Sigmoid colon (tissue), 7 donors: Measurements from ENCODE around the gene DCHS2. TPM values are rescaled to one million over a fixed set of nuclear protein-coding genes. Genes with fewer than 3 reads are reported as not detected.
"Not testable (repeated sequence)": the region's sequence is repeated elsewhere in the genome, so short reads cannot be mapped to it uniquely, and the experiment has no call there.

Experiments
- DNase-seq: peaks from one replicate; pipeline ENCODE4 v3.0.0-alpha.2; 2019
- H3K27ac ChIP-seq, 4 donors: fragments of 200-600 bp; sonication (generic); one replicate each; pipeline ENCODE4 v1.5.1; 2016 to 2019; ENCODE audit warnings: mild to moderate bottlenecking in 1 of 4
- H3K27me3 ChIP-seq, 3 donors: fragments of 200-600 bp; sonication (generic); one replicate each; pipeline ENCODE4 v1.5.1; 2019; ENCODE audit warnings: mild to moderate bottlenecking in 1 of 3
- H3K36me3 ChIP-seq, 4 donors: fragments of 200-600 bp; sonication (generic); one replicate each; pipeline ENCODE4 v1.5.1; 2016 to 2019
- H3K4me1 ChIP-seq, 4 donors: fragments of 200-600 bp; sonication (generic); one replicate each; pipeline ENCODE4 v1.5.1; 2017 to 2019
- H3K4me3 ChIP-seq, 4 donors: fragments of 200-600 bp; sonication (generic); one replicate each; pipeline ENCODE4 v1.5.1; 2017 to 2019; ENCODE audit warnings: mild to moderate bottlenecking in 2 of 4, moderate library complexity in 1 of 4
- H3K9me3 ChIP-seq, 4 donors: fragments of 200-600 bp in 3 of 4; sonication (generic) in 3 of 4; one replicate each; pipeline versions ENCODE4 v1.5.1 to v1.6.1; 2013 to 2019
- EP300 ChIP-seq, 4 donors: sonication (generic); formaldehyde crosslinking; IDR thresholded peaks; one replicate each; pipeline ENCODE4 v1.6.1; 2017; ENCODE audit warnings: antibody characterized with exemption in 4 of 4
- POLR2A ChIP-seq, 2 donors: fragments of 450-650 bp; IDR thresholded peaks; one replicate each; pipeline ENCODE4 v1.6.1; 2016; ENCODE audit warnings: antibody characterized with exemption in 2 of 2, mild to moderate bottlenecking in 2 of 2, moderate library complexity in 2 of 2
- POLR2AphosphoS5 ChIP-seq, 4 donors: sonication (generic); formaldehyde crosslinking; IDR thresholded peaks; one replicate each; pipeline ENCODE4 v1.6.1; 2017; ENCODE audit warnings: antibody characterized with exemption in 4 of 4
- WGBS, 2 donors: extraction: QIAGEN DNeasy Blood & Tissue Kit; methylation state at CpG; one replicate each; pipeline ENCODE4 v1.1.7; 2013; 5-methylcytosine and 5-hydroxymethylcytosine counted together
- intact Hi-C: fragments of 100-400 bp; cut with DNase I; formaldehyde crosslinking; loops from one replicate; pipeline ENCODE4 v1.15.1; 2023
- polyA plus RNA-seq, 3 donors: library from polyadenylated mRNA; stranded (reverse); fragments of 200-250 nt; gene quantifications; one replicate each; pipeline ENCODE4 v1.2.3, GENCODE V29; 2013
- total RNA-seq, 4 donors: library from RNA; depleted of rRNA; stranded (reverse); fragments of >200 nt; gene quantifications; one replicate each; pipeline ENCODE4 v1.1.0, GENCODE V29; 2016
- TF ChIP-seq, protein P1 (sequence below), 4 experiments: fragments of 450-650 bp in 3 of 4; fragments of 200-600 bp in 1 of 4; IDR thresholded peaks; one replicate each; pipeline ENCODE4 v1.5.1; 2016 to 2019; ENCODE audit warnings: antibody characterized with exemption in 4 of 4, mild to moderate bottlenecking in 3 of 4, moderate library complexity in 2 of 4
- donor health status: healthy with polysubstance abuse.
- donor health status: Bipolar disorder and iron deficiency.
- donor health status: healthy.

Gene DCHS2
- total and polyA plus RNA-seq, 7 donors = under 0.01 to 24.1 (median 13.6) TPM

DNA sequence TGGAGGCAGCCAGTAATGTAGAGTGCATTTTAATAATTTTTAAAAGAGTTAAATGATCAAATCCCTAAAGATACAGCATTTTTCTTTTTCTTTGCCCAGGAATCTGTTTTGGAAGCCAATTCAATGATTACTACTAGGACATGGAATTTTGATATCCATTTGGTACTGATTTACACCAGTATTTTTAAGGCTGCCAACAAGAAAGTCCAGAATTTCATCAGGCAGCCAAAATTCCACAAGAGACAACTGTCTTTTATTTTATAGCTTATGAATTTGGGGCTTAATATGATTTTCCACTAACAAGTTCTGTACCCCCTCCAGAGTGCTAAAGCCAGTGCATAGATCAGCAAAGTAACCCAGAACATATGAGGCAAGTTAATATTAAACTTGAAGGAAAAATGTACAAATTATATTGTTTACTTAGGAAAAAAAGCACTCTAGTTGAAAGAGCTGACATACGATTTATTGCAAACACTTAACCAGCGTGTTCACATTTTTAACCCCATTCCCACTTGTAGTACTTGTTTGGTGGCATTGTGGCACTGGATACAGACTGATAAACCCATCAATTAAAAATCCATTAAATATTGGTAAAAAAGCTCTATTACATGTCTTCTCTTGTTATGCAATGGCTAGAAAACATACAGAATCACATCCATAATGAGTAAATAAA, 259.7 kb downstream of the DCHS2 start:
- Histone ChIP-seq H3K4me1 (no peaks in the 10 kb centered on the region), H3K27ac (no peak overlapping the region), H3K36me3 (no peaks in the 10 kb centered on the region), H3K9me3 (no peaks in the 10 kb centered on the region), H3K4me3 (no peak overlapping the region), H3K27me3 (no peaks in the 10 kb centered on the region)
- WGBS, 2 donors = 13 to 50% methylated on average over 2 of the region's 2 CpGs
- TF ChIP-seq, protein P1, sequence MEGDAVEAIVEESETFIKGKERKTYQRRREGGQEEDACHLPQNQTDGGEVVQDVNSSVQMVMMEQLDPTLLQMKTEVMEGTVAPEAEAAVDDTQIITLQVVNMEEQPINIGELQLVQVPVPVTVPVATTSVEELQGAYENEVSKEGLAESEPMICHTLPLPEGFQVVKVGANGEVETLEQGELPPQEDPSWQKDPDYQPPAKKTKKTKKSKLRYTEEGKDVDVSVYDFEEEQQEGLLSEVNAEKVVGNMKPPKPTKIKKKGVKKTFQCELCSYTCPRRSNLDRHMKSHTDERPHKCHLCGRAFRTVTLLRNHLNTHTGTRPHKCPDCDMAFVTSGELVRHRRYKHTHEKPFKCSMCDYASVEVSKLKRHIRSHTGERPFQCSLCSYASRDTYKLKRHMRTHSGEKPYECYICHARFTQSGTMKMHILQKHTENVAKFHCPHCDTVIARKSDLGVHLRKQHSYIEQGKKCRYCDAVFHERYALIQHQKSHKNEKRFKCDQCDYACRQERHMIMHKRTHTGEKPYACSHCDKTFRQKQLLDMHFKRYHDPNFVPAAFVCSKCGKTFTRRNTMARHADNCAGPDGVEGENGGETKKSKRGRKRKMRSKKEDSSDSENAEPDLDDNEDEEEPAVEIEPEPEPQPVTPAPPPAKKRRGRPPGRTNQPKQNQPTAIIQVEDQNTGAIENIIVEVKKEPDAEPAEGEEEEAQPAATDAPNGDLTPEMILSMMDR (IDR thresholded peaks at IDR 0.05) = no peak
- TF ChIP-seq POLR2A (IDR thresholded peaks at IDR 0.05) (no peak), POLR2AphosphoS5 (IDR thresholded peaks at IDR 0.05) (no peak), EP300 (IDR thresholded peaks at IDR 0.05) (no peak)
- intact Hi-C loops = no loop called here
- DNase-seq = no peak

DNA sequence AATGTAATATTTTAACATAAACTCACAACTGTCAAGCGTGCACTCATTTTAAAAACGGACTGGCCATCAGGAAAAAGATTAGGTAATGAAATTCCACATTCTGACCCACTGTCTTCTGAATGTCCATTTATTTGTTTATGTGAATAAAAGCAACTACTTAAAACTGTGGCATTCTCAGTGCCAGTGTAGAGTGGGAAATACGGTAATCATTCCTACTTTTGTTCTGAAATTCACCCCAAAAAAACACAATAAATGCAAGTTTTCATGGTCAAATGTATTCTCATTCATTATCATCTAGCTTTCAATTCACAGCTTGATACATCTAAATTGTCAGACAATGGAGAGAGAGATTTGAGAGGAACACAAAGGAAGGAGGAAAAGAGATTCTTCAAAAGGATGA, 260.9 kb downstream of the DCHS2 start:
- WGBS, 2 donors = 84 to 88% methylated on average over 3 of the region's 3 CpGs
- Histone ChIP-seq H3K27me3 (no peaks in the 10 kb centered on the region), H3K27ac (no peak overlapping the region)

DNA sequence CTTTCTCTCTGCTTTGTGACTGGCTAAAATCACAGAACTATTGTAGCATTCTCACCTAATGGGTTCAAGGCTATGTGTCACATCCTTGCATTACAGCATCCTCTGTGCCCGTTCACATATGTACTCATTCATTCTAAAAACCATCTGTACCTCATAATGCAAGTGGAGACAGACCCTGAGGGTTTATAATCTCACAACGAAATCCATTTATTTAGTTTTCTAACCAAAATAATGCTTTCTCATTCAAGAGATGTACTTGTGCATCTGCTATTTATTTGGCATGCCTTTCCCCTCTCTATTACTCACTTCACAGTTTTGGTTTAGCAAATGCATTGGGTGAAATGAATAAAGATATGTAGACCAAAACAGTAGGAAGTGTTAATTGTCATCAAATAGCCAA, 261.5 kb downstream of the DCHS2 start:
- H3K27me3 ChIP-seq = no peaks in the 10 kb centered on the region
- no peak for TF ChIP-seq POLR2A (IDR thresholded peaks at IDR 0.05)
- TF ChIP-seq EP300 (IDR thresholded peaks at IDR 0.05) = no peak
- TF ChIP-seq POLR2AphosphoS5 (IDR thresholded peaks at IDR 0.05) = no peak
- TF ChIP-seq, protein P1 (IDR thresholded peaks at IDR 0.05) = no peak
- no peaks in the 10 kb centered on the region for H3K4me1 ChIP-seq
- intact Hi-C loops = no loop called here
- no peak overlapping the region for H3K4me3 ChIP-seq
- H3K27ac ChIP-seq = no peak overlapping the region
- H3K9me3 ChIP-seq = no peaks in the 10 kb centered on the region
- WGBS, 2 donors = 67% methylated on average over 2 of the region's 2 CpGs
- DNase-seq = no peak
- H3K36me3 ChIP-seq = no peaks in the 10 kb centered on the region

More for the DNA sequence above, 260.9 kb downstream of the DCHS2 start:
- no peak for DNase-seq
- Histone ChIP-seq H3K9me3 (no peaks in the 10 kb centered on the region), H3K4me1 (no peaks in the 10 kb centered on the region), H3K36me3 (no peaks in the 10 kb centered on the region), H3K4me3 (no peak overlapping the region)
- intact Hi-C loops = no loop called here
- no peak for TF ChIP-seq POLR2AphosphoS5 (IDR thresholded peaks at IDR 0.05)

DNA sequence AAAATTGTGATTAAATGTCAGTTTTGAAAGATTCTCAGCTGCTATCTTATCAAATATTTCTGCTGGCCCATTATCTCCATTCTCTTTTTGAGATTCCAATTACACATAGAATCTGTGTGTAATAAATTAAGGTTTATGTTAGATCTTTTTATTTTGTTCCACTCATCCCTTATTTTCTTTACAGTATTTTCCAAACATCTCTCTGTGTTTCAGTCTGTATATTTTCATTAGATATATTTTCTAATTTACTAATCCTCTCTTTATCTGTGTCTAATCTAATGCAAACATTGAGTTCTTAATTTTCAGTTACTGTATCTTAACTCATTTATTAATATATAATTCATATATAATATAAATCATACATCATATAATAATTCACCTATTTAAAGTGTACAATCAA, 268.7 kb downstream of the DCHS2 start:
- H3K36me3 ChIP-seq = no peaks in the 10 kb centered on the region
- no peak for TF ChIP-seq POLR2A (IDR thresholded peaks at IDR 0.05)
- TF ChIP-seq, protein P1 (IDR thresholded peaks at IDR 0.05) = no peak
- TF ChIP-seq EP300 (IDR thresholded peaks at IDR 0.05) = no peak
- no peak for TF ChIP-seq POLR2AphosphoS5 (IDR thresholded peaks at IDR 0.05)
- no peaks in the 10 kb centered on the region for H3K4me1 ChIP-seq
- intact Hi-C loops = no loop called here
- no peak for DNase-seq
- H3K27ac ChIP-seq = no peak overlapping the region
- peaks cover 0 to 21% (median 1%) of the 10 kb centered on the region in 4 donors for H3K9me3 ChIP-seq
- no peak overlapping the region for H3K4me3 ChIP-seq
- no peaks in the 10 kb centered on the region for H3K27me3 ChIP-seq

DNA sequence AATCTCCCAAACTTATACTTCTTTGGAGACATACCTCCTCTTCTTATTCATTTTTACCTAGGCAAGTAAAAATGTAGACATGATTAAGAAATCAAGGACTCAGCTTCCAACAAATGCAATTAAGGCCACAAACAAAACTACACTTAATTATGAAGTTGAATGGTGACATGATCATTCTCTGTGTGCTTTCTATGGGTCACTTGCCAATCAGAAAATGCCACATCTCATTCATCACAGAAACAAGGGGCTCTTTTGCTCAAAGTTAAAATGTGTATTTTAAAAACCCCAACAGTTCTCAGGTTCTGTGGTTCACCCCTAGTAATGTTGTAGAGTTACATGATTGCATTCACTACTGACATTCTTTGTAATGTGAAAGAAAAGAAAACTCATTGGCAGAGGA, 273.5 kb downstream of the DCHS2 start:
- H3K4me3 ChIP-seq = no peak overlapping the region
- intact Hi-C loops = no loop called here
- no peaks in the 10 kb centered on the region for H3K27me3 ChIP-seq
- no peak for DNase-seq
- TF ChIP-seq POLR2AphosphoS5 (IDR thresholded peaks at IDR 0.05) (no peak), POLR2A (IDR thresholded peaks at IDR 0.05) (no peak), EP300 (IDR thresholded peaks at IDR 0.05) (no peak)
- TF ChIP-seq, protein P1 (IDR thresholded peaks at IDR 0.05) = no peak
- H3K27ac ChIP-seq = no peak overlapping the region
- H3K36me3 ChIP-seq = no peaks in the 10 kb centered on the region
- peaks cover 0 to 14% (median 0%) of the 10 kb centered on the region in 4 donors for H3K9me3 ChIP-seq
- H3K4me1 ChIP-seq = no peaks in the 10 kb centered on the region

DNA sequence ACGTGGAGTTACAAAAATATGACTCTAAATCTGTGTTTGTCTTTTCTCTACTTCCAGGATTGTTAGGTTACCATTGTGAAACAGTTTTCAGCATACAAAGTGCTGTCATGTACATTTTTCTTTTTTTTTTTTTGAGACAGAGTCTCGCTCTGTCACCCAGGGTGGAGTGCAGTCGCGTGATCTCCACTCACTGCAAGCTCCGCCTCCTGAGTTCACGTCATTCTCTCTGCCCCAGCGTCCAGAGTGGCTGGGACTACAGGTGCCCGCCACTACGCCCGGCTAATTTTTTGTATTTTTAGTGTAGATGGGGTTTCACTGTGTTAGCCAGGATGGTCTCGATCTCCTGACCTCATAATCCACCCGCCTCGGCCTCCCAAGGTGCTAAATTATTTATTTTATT, 274.2 kb downstream of the DCHS2 start:
- DNase-seq, H3K27ac ChIP-seq, H3K4me1 ChIP-seq, intact Hi-C loops, H3K36me3 ChIP-seq, H3K4me3 ChIP-seq, H3K27me3 ChIP-seq, H3K9me3 ChIP-seq: not testable (repeated sequence)
- WGBS, 2 donors = 79 to 86% methylated on average over 13 of the region's 13 CpGs
